ENCODE measurements around the gene TACSTD2. TPM values are rescaled to one million over a fixed set of nuclear protein-coding genes. Genes with fewer than 3 reads are reported as not detected.
"Not testable (repeated sequence)": the region's sequence is repeated elsewhere in the genome, so short reads cannot be mapped to it uniquely, and the experiment has no call there.

The TACSTD2 gene
- total RNA-seq, 4 donors from 2014 or later, result 0.55 to 0.79 TPM; not detected in 2

DNA sequence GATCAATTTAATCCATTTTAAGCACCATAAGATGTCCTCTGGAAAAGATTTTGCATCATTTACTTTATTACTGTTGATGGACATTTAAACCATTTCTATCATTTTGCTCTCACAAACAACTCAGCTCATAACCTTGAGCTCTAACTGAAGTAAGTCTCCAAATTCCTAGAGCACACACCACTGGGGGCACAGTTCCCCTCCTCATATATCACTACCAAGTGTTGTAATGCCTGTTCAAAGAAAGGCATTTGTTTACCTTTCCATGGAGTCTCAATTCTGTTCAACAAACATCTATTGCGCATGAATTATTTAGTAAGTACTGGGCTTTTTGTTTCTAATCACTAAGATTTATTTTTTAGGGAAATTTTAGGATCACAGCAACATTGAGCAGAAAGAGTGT lies 21.7 kb downstream of the TACSTD2 start:
- in situ Hi-C loops (cut with MboI; ENCODE audit: low pct_ligation_motif_present in 1 of 4, low pct_unique_long_range_greater_than_20kb in 1 of 4, low sequenced_read_pairs in 3 of 4), result no loop called here
- 98 to 100% methylated on average over 1 of the region's 1 CpG for WGBS, 2 donors (ENCODE audit: low coverage in 1 of 2)

DNA sequence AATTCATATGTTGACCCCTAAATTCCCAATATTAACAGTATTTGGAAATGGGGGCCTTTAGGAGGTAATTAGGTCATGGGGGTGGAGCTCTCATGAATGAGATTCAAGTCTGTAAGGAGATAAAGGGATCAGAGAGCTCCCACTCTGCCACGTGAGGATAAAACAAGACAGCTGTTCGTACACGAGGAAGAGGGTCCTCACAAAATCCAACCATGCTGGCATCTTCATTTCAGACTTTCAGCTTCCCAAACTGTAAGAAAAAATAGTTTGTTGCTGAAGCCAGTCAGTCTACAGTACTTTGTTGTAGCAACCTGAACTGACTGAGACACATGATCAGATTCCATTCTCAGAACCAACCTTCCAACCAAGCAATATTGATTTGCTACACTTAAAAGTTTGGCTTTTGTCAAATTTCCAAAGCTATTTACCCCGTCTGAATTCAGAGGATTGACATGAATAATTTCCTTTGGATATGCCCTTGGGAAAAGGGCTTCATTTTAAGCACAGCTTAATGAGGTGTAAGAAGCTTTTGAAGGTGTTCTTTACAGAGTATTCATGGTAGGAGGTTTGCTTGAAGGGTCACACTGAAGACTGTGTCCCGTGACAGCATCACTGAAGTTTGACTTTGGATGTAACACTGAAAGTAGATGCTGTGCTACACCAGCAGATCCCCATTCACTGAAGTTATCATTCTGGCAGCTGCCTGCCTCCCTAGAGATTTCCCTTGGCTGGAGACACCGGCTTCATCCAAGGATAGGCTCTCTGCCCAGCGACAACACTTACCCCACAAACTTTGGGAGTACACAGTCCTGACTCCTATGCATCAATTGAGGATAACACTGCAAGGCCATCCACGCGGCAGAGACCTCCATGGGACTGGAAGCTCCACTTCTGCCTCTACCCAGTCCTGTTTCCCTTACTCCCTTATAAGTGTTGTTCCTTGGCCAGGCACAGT lies 25.6 kb downstream of the TACSTD2 start:
- WGBS, 2 donors (ENCODE audit: low coverage in 1 of 2), result 82 to 94% methylated on average over 4 to 8 of the region's 9 CpGs

More for the DNA sequence above, 21.7 kb downstream of the TACSTD2 start:
- no peaks in the 10 kb centered on the region for H3K36me3 ChIP-seq
- no peak overlapping the region for H3K27ac ChIP-seq
- no peak overlapping the region for H3K4me3 ChIP-seq
- peaks cover 3 to 5% of the 10 kb centered on the region in 2 donors for H3K9me3 ChIP-seq
- DNase-seq, result no peak
- TF ChIP-seq EP300 (IDR thresholded peaks at IDR 0.05; ENCODE audit: low read depth) (no peak), POLR2AphosphoS5 (IDR thresholded peaks at IDR 0.05) (no peak), POLR2A (IDR thresholded peaks at IDR 0.05) (no peak)
- TF ChIP-seq, protein P1, sequence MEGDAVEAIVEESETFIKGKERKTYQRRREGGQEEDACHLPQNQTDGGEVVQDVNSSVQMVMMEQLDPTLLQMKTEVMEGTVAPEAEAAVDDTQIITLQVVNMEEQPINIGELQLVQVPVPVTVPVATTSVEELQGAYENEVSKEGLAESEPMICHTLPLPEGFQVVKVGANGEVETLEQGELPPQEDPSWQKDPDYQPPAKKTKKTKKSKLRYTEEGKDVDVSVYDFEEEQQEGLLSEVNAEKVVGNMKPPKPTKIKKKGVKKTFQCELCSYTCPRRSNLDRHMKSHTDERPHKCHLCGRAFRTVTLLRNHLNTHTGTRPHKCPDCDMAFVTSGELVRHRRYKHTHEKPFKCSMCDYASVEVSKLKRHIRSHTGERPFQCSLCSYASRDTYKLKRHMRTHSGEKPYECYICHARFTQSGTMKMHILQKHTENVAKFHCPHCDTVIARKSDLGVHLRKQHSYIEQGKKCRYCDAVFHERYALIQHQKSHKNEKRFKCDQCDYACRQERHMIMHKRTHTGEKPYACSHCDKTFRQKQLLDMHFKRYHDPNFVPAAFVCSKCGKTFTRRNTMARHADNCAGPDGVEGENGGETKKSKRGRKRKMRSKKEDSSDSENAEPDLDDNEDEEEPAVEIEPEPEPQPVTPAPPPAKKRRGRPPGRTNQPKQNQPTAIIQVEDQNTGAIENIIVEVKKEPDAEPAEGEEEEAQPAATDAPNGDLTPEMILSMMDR (IDR thresholded peaks at IDR 0.05), result no peak
- intact Hi-C loops (cut with DNase I; ENCODE audit: low total_unique reads), result no loop called here
- no peaks in the 10 kb centered on the region for H3K27me3 ChIP-seq
- no peaks in the 10 kb centered on the region for H3K4me1 ChIP-seq

DNA sequence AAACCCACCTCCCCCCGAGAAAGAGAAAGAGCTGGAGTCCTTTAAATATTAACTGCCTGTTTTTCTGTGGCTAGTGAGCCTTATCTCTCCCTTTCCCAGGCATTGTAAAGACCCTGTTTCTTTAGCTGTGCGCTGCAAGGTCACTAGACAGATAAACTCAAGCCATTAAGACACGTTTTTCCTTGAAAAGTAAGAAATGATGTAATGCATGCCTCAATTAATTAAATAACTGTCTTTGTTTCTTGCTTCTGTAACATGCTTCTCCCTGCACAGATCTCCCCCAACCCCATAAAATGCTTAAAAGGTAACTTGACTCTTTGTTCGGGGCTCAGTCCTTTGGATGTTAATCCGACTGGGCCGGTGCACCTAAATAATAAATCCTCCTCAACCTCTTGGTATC lies 27.8 kb downstream of the TACSTD2 start:
- peaks cover 0 to 18% (median 10%) of the 10 kb centered on the region in 4 donors for H3K4me1 ChIP-seq
- intact Hi-C loops (cut with DNase I; ENCODE audit: low total_unique reads); H3K36me3 ChIP-seq; DNase-seq; H3K9me3 ChIP-seq; H3K4me3 ChIP-seq; H3K27me3 ChIP-seq; in situ Hi-C loops (cut with MboI; ENCODE audit: low pct_ligation_motif_present in 1 of 4, low pct_unique_long_range_greater_than_20kb in 1 of 4, low sequenced_read_pairs in 3 of 4); H3K27ac ChIP-seq: not testable (repeated sequence)
- WGBS, 2 donors (ENCODE audit: low coverage in 1 of 2), result 66 to 69% methylated on average over 6 of the region's 6 CpGs

More for the DNA sequence above, 25.6 kb downstream of the TACSTD2 start:
- intact Hi-C loops (cut with DNase I; ENCODE audit: low total_unique reads), result no loop called here
- H3K9me3 ChIP-seq, result no peaks in the 10 kb centered on the region
- no peaks in the 10 kb centered on the region for H3K27me3 ChIP-seq
- H3K27ac ChIP-seq, result no peak overlapping the region
- no peak for DNase-seq
- TF ChIP-seq EP300 (IDR thresholded peaks at IDR 0.05; ENCODE audit: low read depth) (no peak), POLR2A (IDR thresholded peaks at IDR 0.05) (no peak), POLR2AphosphoS5 (IDR thresholded peaks at IDR 0.05) (no peak)
- TF ChIP-seq, protein P1 (IDR thresholded peaks at IDR 0.05), result no peak
- in situ Hi-C loops (cut with MboI; ENCODE audit: low pct_ligation_motif_present in 1 of 4, low pct_unique_long_range_greater_than_20kb in 1 of 4, low sequenced_read_pairs in 3 of 4), result no loop called here
- no peaks in the 10 kb centered on the region for H3K36me3 ChIP-seq
- no peak overlapping the region for H3K4me3 ChIP-seq
- H3K4me1 ChIP-seq, result peaks cover 0 to 4% (median 0%) of the 10 kb centered on the region in 4 donors

DNA sequence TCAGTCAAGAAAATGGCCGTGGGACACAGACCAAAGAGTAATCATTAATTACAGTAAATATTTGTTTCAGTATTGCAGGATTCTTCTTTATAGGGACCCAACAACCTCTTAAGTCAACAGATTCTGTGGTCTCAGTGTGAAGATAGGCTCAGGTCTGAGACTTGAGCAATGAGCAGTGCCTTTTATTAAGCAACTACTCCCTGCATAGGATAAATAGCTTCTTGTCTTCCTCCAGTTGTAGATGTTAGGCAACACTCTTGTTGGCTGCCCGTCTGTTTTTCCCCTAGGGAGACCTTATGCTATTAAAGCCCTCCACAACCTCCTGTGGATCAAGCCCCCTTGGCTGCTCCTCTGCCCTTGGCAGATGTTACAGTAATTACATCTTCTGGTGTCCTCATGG lies 28.7 kb downstream of the TACSTD2 start:
- no peaks in the 10 kb centered on the region for H3K9me3 ChIP-seq
- H3K4me1 ChIP-seq, result peaks cover 0 to 18% (median 10%) of the 10 kb centered on the region in 4 donors
- H3K27me3 ChIP-seq, result no peaks in the 10 kb centered on the region
- 83 to 87% methylated on average over 2 of the region's 2 CpGs for WGBS, 2 donors (ENCODE audit: low coverage in 1 of 2)
- no peaks in the 10 kb centered on the region for H3K36me3 ChIP-seq
- no peak overlapping the region for H3K27ac ChIP-seq
- in situ Hi-C loops (cut with MboI; ENCODE audit: low pct_ligation_motif_present in 1 of 4, low pct_unique_long_range_greater_than_20kb in 1 of 4, low sequenced_read_pairs in 3 of 4), result no loop called here
- no peak for TF ChIP-seq POLR2AphosphoS5 (IDR thresholded peaks at IDR 0.05)
- no peak for TF ChIP-seq POLR2A (IDR thresholded peaks at IDR 0.05)
- TF ChIP-seq EP300 (IDR thresholded peaks at IDR 0.05; ENCODE audit: low read depth), result no peak
- TF ChIP-seq, protein P1 (IDR thresholded peaks at IDR 0.05), result no peak
- DNase-seq, result no peak
- intact Hi-C loops (cut with DNase I; ENCODE audit: low total_unique reads), result no loop called here
- H3K4me3 ChIP-seq, result no peak overlapping the region

All from transverse colon (tissue), 4 donors.